ENCODE measurements around the gene KLHL1. TPM values are rescaled to one million over a fixed set of nuclear protein-coding genes. Genes with fewer than 3 reads are reported as not detected.
A peak's percentile ranks its signal among the peaks of the same experiment; 100 is the strongest.

The KLHL1 gene
- total RNA-seq, 1 experiment from 2014 or later, result not detected

GRCh38 chr13:70042193-70042592 is 66.1 kb downstream of the KLHL1 start:
- Histone ChIP-seq H3K4me3 (ENCODE audit: low read length) (no peak overlapping the region), H3K36me3 (ENCODE audit: insufficient read depth, low read length) (no peaks in the 10 kb centered on the region), H3K9me2 (replicated peaks; ENCODE audit: insufficient read depth, low read length) (no peaks in the 10 kb centered on the region), H3K9ac (ENCODE audit: low read length) (no peak overlapping the region), H2AFZ (ENCODE audit: low read length) (no peak overlapping the region), H3K27me3 (ENCODE audit: low read length) (no peaks in the 10 kb centered on the region), H3K9me3 (ENCODE audit: low read length) (no peaks in the 10 kb centered on the region), H3K27ac (ENCODE audit: low read length) (no peak overlapping the region), H3K79me2 (ENCODE audit: low read length) (no peaks in the 10 kb centered on the region), H3K4me1 (ENCODE audit: low read length) (no peaks in the 10 kb centered on the region), H3K4me2 (ENCODE audit: low read depth, low read length, poor library complexity, severe bottlenecking) (no peak overlapping the region), H4K20me1 (ENCODE audit: insufficient read depth, low read depth, low read length) (no peaks in the 10 kb centered on the region)
- DNase-seq, result no peak

GRCh38 chr13:70034286-70034685 is 74.0 kb downstream of the KLHL1 start:
- H3K4me2 ChIP-seq (ENCODE audit: low read depth, low read length, poor library complexity, severe bottlenecking), result no peak overlapping the region
- no peaks in the 10 kb centered on the region for H4K20me1 ChIP-seq (ENCODE audit: insufficient read depth, low read depth, low read length)
- H3K36me3 ChIP-seq (ENCODE audit: insufficient read depth, low read length), result no peaks in the 10 kb centered on the region
- no peaks in the 10 kb centered on the region for H3K79me2 ChIP-seq (ENCODE audit: low read length)
- no peaks in the 10 kb centered on the region for H3K9me3 ChIP-seq (ENCODE audit: low read length)
- no peaks in the 10 kb centered on the region for H3K9me2 ChIP-seq (replicated peaks; ENCODE audit: insufficient read depth, low read length)
- H3K27me3 ChIP-seq (ENCODE audit: low read length), result no peaks in the 10 kb centered on the region
- H3K4me3 ChIP-seq (ENCODE audit: low read length), result no peak overlapping the region
- no peak for DNase-seq
- no peak overlapping the region for H3K9ac ChIP-seq (ENCODE audit: low read length)
- H3K27ac ChIP-seq (ENCODE audit: low read length), result no peak overlapping the region
- no peak overlapping the region for H2AFZ ChIP-seq (ENCODE audit: low read length)
- H3K4me1 ChIP-seq (ENCODE audit: low read length), result no peaks in the 10 kb centered on the region

- Histone ChIP-seq H3K4me1 (ENCODE audit: low read length) (no peaks in the 10 kb centered on the region), H3K36me3 (ENCODE audit: insufficient read depth, low read length) (no peaks in the 10 kb centered on the region), H3K79me2 (ENCODE audit: low read length) (no peaks in the 10 kb centered on the region), H3K27ac (ENCODE audit: low read length) (no peak overlapping the region), H3K4me3 (ENCODE audit: low read length) (no peak overlapping the region), H2AFZ (ENCODE audit: low read length) (no peak overlapping the region), H3K4me2 (ENCODE audit: low read depth, low read length, poor library complexity, severe bottlenecking) (no peak overlapping the region), H3K9me3 (ENCODE audit: low read length) (no peaks in the 10 kb centered on the region), H3K27me3 (ENCODE audit: low read length) (no peaks in the 10 kb centered on the region), H3K9ac (ENCODE audit: low read length) (no peak overlapping the region), H4K20me1 (ENCODE audit: insufficient read depth, low read depth, low read length) (no peaks in the 10 kb centered on the region), H3K9me2 (replicated peaks; ENCODE audit: insufficient read depth, low read length) (no peaks in the 10 kb centered on the region; the same call in 1 of the 2 replicates)
- no peak for DNase-seq
Measured at GRCh38 chr13:70027551-70027950, 80.7 kb downstream of the KLHL1 start.

- no peak overlapping the region for H3K27ac ChIP-seq (ENCODE audit: low read length)
- no peaks in the 10 kb centered on the region for H3K27me3 ChIP-seq (ENCODE audit: low read length)
- no peak for DNase-seq
Measured at GRCh38 chr13:70023516-70023915, 84.7 kb downstream of the KLHL1 start.

GRCh38 chr13:70022646-70023045 is 85.6 kb downstream of the KLHL1 start:
- no peaks in the 10 kb centered on the region for H4K20me1 ChIP-seq (ENCODE audit: insufficient read depth, low read depth, low read length)
- DNase-seq, result no peak
- no peak overlapping the region for H3K27ac ChIP-seq (ENCODE audit: low read length)
- no peaks in the 10 kb centered on the region for H3K4me1 ChIP-seq (ENCODE audit: low read length)
- H3K9me2 ChIP-seq (replicated peaks; ENCODE audit: insufficient read depth, low read length), result no peaks in the 10 kb centered on the region; the same call in 1 of the 2 replicates
- no peaks in the 10 kb centered on the region for H3K27me3 ChIP-seq (ENCODE audit: low read length)
- H3K9ac ChIP-seq (ENCODE audit: low read length), result no peak overlapping the region
- H3K4me3 ChIP-seq (ENCODE audit: low read length), result no peak overlapping the region
- no peak overlapping the region for H3K4me2 ChIP-seq (ENCODE audit: low read depth, low read length, poor library complexity, severe bottlenecking)
- no peaks in the 10 kb centered on the region for H3K79me2 ChIP-seq (ENCODE audit: low read length)
- H3K9me3 ChIP-seq (ENCODE audit: low read length), result no peaks in the 10 kb centered on the region
- no peak overlapping the region for H2AFZ ChIP-seq (ENCODE audit: low read length)
- no peaks in the 10 kb centered on the region for H3K36me3 ChIP-seq (ENCODE audit: insufficient read depth, low read length)

More at GRCh38 chr13:70023516-70023915, 84.7 kb downstream of the KLHL1 start:
- Histone ChIP-seq H2AFZ (ENCODE audit: low read length) (no peak overlapping the region), H3K9me3 (ENCODE audit: low read length) (no peaks in the 10 kb centered on the region), H3K4me3 (ENCODE audit: low read length) (no peak overlapping the region), H3K4me2 (ENCODE audit: low read depth, low read length, poor library complexity, severe bottlenecking) (no peak overlapping the region), H3K9me2 (replicated peaks; ENCODE audit: insufficient read depth, low read length) (no peaks in the 10 kb centered on the region; the same call in 1 of the 2 replicates), H4K20me1 (ENCODE audit: insufficient read depth, low read depth, low read length) (no peaks in the 10 kb centered on the region), H3K4me1 (ENCODE audit: low read length) (no peaks in the 10 kb centered on the region), H3K9ac (ENCODE audit: low read length) (no peak overlapping the region), H3K36me3 (ENCODE audit: insufficient read depth, low read length) (no peaks in the 10 kb centered on the region), H3K79me2 (ENCODE audit: low read length) (no peaks in the 10 kb centered on the region)

- Histone ChIP-seq H3K36me3 (ENCODE audit: insufficient read depth, low read length) (no peaks in the 10 kb centered on the region), H3K79me2 (ENCODE audit: low read length) (no peaks in the 10 kb centered on the region), H3K27ac (ENCODE audit: low read length) (no peak overlapping the region), H3K4me2 (ENCODE audit: low read depth, low read length, poor library complexity, severe bottlenecking) (no peak overlapping the region), H3K4me1 (ENCODE audit: low read length) (no peaks in the 10 kb centered on the region), H3K9ac (ENCODE audit: low read length) (no peak overlapping the region), H4K20me1 (ENCODE audit: insufficient read depth, low read depth, low read length) (no peaks in the 10 kb centered on the region), H3K27me3 (ENCODE audit: low read length) (no peaks in the 10 kb centered on the region), H3K4me3 (ENCODE audit: low read length) (no peak overlapping the region), H2AFZ (ENCODE audit: low read length) (no peak overlapping the region), H3K9me3 (ENCODE audit: low read length) (no peaks in the 10 kb centered on the region; the same call in 1 of the 2 replicates), H3K9me2 (replicated peaks; ENCODE audit: insufficient read depth, low read length) (no peaks in the 10 kb centered on the region)
- no peak for DNase-seq
Measured at GRCh38 chr13:70016116-70016515, 92.1 kb downstream of the KLHL1 start.

GRCh38 chr13:70014337-70014736 is 93.9 kb downstream of the KLHL1 start:
- H3K36me3 ChIP-seq (ENCODE audit: insufficient read depth, low read length), result no peaks in the 10 kb centered on the region
- no peaks in the 10 kb centered on the region for H3K79me2 ChIP-seq (ENCODE audit: low read length)
- no peaks in the 10 kb centered on the region; the same call in 1 of the 2 replicates for H3K9me3 ChIP-seq (ENCODE audit: low read length)
- no peak overlapping the region for H3K27ac ChIP-seq (ENCODE audit: low read length)
- H3K4me2 ChIP-seq (ENCODE audit: low read depth, low read length, poor library complexity, severe bottlenecking), result no peak overlapping the region
- H3K4me3 ChIP-seq (ENCODE audit: low read length), result no peak overlapping the region
- H3K27me3 ChIP-seq (ENCODE audit: low read length), result no peaks in the 10 kb centered on the region
- no peaks in the 10 kb centered on the region for H4K20me1 ChIP-seq (ENCODE audit: insufficient read depth, low read depth, low read length)
- H3K9ac ChIP-seq (ENCODE audit: low read length), result no peak overlapping the region
- no peak for DNase-seq
- no peak overlapping the region for H2AFZ ChIP-seq (ENCODE audit: low read length)
- H3K4me1 ChIP-seq (ENCODE audit: low read length), result no peaks in the 10 kb centered on the region
- H3K9me2 ChIP-seq (replicated peaks; ENCODE audit: insufficient read depth, low read length), result no peaks in the 10 kb centered on the region

GRCh38 chr13:69999875-70000274 is 108.4 kb downstream of the KLHL1 start:
- H4K20me1 ChIP-seq (ENCODE audit: insufficient read depth, low read depth, low read length), result no peaks in the 10 kb centered on the region
- no peak overlapping the region for H3K27ac ChIP-seq (ENCODE audit: low read length)
- H3K27me3 ChIP-seq (ENCODE audit: low read length), result no peaks in the 10 kb centered on the region
- no peaks in the 10 kb centered on the region; the same call in 1 of the 2 replicates for H3K9me2 ChIP-seq (replicated peaks; ENCODE audit: insufficient read depth, low read length)
- no peak overlapping the region for H3K4me3 ChIP-seq (ENCODE audit: low read length)
- H3K4me1 ChIP-seq (ENCODE audit: low read length), result no peaks in the 10 kb centered on the region
- H3K79me2 ChIP-seq (ENCODE audit: low read length), result no peaks in the 10 kb centered on the region
- no peak overlapping the region for H3K9ac ChIP-seq (ENCODE audit: low read length)
- 0 out of 2 replicates have a peak overlapping the region, but pooled peaks have one; percentile 5 for H2AFZ ChIP-seq (ENCODE audit: low read length)
- peak overlapping the region; percentile 15 for H3K4me2 ChIP-seq (ENCODE audit: low read depth, low read length, poor library complexity, severe bottlenecking)
- no peak for DNase-seq
- H3K36me3 ChIP-seq (ENCODE audit: insufficient read depth, low read length), result no peaks in the 10 kb centered on the region
- H3K9me3 ChIP-seq (ENCODE audit: low read length), result peaks cover 4% of the 10 kb centered on the region

GRCh38 chr13:69997061-69997460 is 111.2 kb downstream of the KLHL1 start:
- DNase-seq, result no peak
- no peaks in the 10 kb centered on the region for H3K36me3 ChIP-seq (ENCODE audit: insufficient read depth, low read length)
- H3K79me2 ChIP-seq (ENCODE audit: low read length), result no peaks in the 10 kb centered on the region
- H3K9ac ChIP-seq (ENCODE audit: low read length), result no peak overlapping the region
- H3K4me3 ChIP-seq (ENCODE audit: low read length), result no peak overlapping the region
- H3K4me1 ChIP-seq (ENCODE audit: low read length), result no peaks in the 10 kb centered on the region
- peaks cover 4% of the 10 kb centered on the region for H3K9me3 ChIP-seq (ENCODE audit: low read length)
- H3K27me3 ChIP-seq (ENCODE audit: low read length), result no peaks in the 10 kb centered on the region
- H3K27ac ChIP-seq (ENCODE audit: low read length), result no peak overlapping the region
- H3K9me2 ChIP-seq (replicated peaks; ENCODE audit: insufficient read depth, low read length), result no peaks in the 10 kb centered on the region; the same call in 1 of the 2 replicates
- no peak overlapping the region for H2AFZ ChIP-seq (ENCODE audit: low read length)
- H3K4me2 ChIP-seq (ENCODE audit: low read depth, low read length, poor library complexity, severe bottlenecking), result no peak overlapping the region
- no peaks in the 10 kb centered on the region for H4K20me1 ChIP-seq (ENCODE audit: insufficient read depth, low read depth, low read length)

All from Karpas-422 (cell line).